Activated gamma-delta T cell (primary cell): ENCODE results near the gene FAT1.
"Not testable (repeated sequence)": the region's sequence is repeated elsewhere in the genome, so short reads cannot be mapped to it uniquely, and the experiment has no call there.

Experiments used
- DNase-seq: peaks from one replicate; lab custom pipeline; 2025; lab: John Stamatoyannopoulos, UW

FAT1 gene

DNA sequence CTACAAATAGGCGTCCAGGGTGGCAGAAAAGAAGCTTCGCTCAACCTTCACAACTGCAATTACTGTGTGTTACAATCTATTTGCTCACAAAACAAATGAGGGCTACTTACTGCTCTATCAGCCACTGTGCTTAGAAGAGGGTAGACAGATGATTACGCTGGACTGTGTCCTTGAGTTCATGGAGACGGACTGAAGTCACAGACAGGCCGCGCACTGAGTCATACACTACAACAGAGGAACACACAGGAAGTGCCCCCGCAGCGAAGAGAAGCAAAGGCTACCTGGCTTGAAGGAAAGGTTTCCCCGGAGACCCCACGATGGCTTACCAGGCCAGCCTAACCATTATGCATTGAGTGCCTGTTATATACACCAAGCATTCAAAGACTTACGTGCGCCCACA, 25.6 kb downstream of the FAT1 start:
- no peak for DNase-seq

DNA sequence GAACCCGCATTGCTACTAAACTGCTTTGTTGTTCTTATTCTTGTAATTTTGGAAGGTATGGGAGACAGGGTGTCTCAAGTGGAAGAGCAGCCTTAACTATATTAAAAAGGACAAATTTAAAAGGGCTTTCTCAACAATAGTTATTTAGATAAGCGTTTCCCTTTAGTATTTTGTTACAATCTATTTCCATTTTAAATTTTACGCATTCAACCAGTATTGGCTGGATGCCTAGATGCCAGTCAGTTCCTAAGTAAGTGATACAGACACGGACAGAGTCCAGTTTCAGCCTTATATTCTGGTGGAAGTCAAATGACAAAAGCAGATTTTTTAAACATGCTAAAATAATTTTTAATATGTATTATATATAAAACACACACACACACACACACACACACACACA, 28.3 kb downstream of the FAT1 start:
- DNase-seq: no peak

DNA sequence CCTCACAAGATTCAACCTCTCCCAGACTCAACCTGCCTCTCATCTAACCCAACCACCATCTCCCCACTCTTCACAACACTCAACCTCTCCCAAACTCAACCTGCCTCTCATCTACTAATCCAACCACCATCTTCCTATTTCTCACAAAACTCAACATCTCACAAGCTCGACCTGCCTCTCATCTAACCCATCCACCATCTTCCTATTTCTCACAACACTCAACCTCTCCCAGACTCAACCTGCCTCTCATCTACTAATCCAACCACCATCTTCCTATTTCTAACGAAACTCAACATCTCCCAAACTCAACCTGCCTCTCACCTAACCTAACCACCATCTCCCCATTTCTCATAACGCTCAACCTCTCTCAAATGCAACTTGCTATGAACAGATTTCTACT, 29.8 kb downstream of the FAT1 start:
- no peak for DNase-seq

DNA sequence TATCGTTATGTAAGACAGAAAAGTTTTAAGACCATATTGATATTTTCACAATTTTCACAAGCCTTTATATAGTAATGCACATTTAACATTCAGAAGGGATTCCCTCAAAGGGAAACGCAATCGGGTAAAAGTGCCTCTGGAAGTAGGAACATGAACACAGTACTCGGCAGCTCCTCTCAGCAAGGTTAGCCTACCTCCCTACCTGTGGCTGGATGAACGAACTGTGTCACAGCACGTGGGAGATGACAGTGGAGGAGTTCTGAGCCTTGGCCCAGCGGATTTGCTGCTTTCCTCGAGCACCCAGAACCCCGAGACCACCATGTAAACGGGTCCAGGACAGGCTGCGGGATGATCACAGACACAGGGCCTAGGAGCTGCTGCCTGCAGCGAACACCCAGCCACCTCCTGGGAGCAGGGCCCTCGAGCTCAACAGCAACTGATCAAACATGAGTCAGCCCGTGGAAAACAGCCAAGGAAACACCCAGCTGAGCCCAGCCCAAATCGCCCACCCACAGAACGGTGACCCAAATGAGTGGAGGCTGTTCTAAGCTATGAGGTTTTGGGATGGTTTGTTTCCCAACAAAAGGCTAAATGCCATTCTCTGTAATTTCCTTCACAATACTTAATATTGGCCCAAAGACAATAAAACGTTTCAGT, 30.4 kb downstream of the FAT1 start:
- DNase-seq: no peak

DNA sequence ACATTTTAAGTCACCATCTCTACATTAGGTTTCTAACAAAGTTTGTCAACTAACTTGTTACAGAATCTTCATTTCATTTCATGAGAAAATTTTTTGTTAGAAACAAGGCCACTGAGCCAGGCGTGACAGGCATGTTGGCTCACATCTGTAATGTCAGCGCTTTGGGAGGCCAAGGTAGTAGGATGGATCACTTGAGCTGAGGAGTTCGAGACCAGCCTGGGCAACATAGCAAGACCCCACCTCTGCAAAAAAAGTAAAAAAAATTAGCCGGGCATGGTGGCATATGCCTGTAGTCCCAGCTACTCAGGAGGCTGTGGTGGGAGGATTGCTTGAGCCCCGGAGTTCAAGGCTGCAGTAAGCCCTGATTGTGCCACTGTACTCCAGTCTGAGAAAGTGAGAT, 32.3 kb downstream of the FAT1 start:
- no peak for DNase-seq

DNA sequence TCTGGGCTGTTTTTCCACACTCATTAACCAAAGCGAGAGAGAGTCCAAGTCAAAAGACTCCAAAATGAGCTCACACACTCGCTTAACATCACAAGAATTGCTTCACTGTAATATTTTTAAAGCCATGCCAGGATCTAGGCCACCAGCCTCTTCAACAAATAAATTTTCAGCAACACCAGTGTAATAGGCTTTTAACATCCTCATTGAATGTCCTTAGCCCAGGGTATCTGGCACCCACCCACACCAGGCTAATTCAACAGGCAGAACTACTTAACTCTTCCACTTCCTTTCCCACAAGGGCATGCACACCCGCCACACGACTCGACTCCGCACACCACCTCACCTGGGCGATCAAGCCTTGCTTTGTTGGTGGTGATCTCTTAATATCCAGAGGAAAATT, 34.2 kb downstream of the FAT1 start:
- DNase-seq: no peak

DNA sequence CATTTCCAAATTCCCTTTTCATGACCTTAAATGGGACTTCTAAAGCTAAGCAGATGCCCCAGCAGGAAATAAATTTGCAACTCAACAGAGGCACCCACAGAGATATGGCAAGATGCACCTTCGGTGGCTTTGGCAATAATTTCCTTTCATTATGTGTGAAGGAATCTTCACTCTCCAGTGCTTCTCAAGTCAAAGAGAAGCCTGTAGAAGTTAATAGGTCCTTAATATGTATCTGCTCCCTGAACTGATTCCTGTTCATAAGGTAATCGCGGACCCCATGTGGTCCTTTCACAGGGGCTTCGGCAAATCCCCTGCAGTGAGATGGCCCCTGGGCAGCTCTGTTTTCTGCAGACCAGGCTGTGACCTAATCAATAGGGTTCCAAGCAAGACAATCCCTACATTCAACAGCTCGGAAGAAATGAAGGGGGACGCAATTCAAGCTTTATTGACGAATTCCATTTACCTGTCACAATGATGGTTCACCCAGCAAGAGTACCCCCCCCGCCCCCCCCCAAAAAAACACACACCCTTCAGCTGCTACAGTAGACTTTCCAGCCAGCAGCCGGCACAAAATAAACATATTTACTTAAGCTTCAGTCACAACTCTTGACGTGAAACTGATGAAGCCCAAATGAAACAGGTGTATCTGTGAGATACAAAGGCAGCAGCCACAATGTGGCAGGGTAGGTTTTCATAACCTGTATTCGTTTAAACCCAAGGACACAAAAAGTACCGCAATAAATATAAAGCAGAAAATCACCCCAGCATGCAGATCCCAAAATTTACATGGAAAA, 35.3 kb downstream of the FAT1 start:
- DNase-seq: no peak

DNA sequence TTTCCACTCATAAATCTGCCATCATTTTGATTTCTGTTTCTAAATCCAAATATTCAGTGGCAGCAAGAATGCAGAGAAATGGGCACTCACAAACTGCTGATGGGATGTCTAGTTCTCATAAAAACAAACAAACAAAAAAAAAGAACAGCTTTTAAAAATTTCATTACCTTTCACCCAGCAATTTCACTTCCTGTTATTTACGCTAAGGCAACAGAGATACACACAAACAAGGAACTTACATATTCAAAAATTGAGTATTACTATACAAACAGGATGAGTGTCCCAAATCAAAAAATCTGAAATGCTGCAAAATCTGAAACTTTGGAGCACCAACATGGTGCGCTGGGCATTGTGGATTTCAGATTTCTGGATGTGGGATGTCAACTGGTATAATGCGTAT, 36.4 kb downstream of the FAT1 start:
- no peak for DNase-seq

DNA sequence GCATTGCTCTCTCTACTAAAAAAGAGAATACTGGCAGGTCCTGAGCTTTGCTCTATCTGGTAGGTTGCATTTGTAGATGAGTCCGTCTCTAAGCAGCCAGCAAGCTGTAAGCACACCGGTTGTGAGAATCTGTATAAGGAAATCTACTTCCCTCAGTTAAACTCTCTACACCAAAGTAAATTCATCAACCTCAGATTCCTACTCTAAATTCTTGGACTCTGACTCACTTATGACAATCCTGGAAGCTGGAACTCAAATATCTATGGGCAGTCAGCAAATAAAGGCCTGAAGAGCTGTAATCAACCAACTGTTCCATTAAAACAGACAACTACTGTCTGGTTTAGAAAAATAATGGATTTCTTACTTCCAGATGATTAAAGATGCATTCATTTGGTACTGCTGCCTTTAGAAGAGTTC, 37.9 kb downstream of the FAT1 start:
- DNase-seq: no peak

DNA sequence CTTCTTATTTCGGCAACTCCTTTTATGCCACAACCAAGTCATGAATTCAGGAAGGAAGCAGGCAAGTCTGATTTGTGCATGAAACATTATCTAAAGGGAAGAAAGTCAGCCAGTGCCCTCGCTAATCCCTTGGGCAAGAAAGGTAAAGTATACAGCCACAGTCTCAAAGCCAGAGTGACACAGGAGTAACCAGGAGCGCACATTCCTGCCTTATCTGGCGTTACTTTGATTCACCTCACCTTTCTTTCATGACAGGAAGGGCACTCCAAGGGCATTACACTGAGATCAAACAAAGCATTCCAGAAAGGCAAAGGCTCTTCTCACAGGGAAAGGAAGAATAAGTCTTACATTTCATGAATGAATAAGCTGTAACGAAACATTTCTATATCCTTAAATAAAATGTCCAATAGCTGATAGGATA, 38.8 kb downstream of the FAT1 start:
- DNase-seq: no peak

DNA sequence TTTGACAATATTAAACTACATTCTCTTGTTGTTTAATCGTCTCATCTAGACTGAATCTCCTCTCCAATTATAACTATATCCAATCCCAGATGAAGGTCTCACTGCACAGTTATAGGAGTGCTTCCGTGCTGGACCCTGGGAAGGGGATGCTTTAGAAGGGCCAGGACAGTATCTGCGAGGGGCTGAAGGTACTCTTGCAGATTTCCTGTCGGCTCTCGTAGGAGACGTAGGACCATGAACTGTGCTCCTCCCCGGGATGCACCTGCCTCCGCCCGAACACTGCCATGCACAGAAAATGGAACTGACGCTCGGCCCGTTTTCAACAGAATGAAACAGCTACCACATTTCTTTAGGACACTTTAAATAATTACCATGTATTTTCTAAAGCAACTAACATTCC, 39.4 kb downstream of the FAT1 start:
- DNase-seq: no peak

DNA sequence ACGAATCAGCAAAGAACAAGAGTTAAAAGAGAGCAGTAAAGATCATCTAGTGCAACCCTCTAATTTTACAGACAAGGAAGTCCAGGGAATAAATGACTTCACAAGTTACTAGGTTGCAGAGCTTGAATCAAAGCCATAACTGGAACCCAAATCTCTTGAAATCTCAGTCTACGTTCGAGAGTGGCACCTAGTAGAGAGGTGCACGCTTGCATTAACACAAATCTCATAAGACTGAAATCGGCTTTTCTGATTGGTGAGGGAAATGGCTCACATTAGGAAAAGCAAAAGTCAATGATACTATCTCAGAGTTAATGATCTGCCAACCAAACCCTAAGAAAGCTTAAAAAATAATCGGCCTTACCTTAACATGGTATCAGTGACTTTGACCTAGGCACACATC, 43.0 kb downstream of the FAT1 start:
- no peak for DNase-seq

DNA sequence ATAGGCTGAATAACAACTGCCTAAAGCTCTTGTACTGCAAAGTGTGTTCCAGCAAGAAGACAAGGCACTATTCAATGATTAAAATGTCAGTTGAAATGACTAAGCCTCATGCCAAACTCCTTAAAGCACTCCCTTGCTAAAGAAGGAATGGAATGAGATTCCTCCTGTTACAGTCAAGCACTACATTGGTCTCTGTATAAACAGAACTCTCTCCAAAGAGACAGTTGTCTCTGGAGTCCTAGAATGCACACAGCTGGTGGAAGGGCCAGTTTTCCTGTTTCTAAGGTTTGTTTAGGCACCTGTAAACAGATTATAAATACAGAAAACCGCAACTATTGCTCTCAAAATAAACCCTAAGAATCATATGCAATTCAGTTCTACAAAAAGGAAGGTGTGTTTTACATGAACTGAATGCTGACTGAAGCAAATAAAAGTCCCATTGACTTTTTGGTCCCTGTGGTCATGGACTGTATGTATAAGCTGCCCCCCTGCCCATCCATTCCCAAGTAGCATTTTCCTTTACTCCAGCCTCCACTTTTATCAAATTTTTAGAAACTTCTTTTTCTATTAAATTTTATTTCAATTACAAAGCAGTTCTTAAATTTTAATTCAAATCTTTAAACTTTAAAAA, 47.0 kb downstream of the FAT1 start:
- no peak for DNase-seq

DNA sequence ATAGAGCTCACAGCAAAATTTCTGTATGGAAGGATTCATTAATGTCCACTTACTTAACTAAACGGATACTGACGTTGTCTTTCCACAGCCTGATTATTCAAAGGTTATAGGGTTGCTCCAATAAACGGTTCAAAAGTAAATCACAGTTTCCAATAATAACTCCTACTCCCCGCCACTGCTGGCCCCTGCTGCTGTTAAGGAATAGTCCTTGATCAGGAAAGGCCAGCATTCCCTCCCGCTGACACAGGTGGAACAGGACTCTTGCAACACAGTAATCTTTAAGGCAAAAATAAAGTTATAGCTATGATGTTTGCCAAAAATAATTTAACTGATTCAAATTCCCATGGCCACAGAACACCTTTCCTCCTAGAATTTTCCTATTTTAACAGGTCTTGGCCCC, 53.9 kb downstream of the FAT1 start:
- no peak for DNase-seq

DNA sequence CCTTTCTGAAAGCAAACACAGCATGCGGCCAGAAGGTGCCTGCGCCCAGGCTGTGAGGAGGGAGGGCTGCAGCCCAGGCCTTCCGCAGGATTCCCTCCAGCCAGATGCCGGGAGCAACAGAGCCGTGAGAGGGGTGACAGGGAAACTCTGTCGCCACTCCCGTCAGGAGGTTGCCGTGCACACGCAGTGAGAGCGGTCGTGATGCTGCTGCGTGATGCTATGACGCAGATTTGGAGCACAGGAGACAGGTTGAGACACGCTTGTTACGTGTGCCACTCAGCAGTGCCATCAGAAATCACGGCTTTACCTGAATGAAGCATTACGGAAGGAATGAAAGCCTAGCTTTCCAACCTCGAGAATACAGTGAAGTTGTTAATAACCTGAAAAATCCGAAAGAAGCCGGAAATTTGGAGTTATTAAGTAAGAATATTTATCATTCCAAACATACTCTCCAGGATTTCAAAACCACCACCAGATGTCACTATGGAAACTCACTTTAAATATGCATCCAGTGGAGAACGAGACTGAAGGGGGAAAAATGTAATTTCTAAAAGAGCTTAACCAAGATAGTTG, 54.4 kb downstream of the FAT1 start:
- no peak for DNase-seq

DNA sequence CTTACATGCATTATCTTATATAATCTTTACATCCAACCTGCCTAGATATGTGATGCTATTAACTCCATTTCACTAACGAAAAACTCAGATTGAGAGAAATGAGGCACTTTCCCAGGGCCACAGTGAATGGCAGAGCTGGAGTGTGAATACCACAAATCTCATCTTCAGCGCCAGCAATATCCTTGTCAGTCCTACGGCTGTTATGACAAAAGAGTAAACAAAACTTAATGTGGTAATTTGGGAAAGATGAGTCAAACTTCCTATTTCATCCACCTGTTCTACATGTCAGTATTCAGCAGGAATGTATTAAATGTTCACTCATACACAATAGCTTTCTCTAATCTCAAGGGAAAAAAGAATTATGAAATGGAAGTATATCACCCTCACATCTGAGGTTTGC, 56.9 kb downstream of the FAT1 start:
- no peak for DNase-seq

DNA sequence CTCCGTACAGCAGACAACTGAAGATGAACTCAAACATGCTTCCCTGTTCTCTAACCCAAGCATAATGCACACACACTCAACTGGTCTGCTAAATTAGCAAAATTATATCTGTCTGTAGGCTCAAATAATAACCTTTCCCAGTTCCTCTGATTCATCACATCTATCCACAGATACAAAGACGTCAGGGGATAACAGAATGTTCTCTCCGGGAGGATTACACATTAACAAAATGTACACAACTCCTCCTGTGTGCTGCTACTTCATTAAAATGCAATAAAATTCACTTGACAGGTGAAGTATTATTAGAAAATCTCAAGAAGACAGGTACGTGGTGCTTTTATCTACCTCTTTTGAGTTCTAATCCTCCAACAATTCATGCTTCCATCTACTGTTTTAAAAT, 57.4 kb downstream of the FAT1 start:
- no peak for DNase-seq

DNA sequence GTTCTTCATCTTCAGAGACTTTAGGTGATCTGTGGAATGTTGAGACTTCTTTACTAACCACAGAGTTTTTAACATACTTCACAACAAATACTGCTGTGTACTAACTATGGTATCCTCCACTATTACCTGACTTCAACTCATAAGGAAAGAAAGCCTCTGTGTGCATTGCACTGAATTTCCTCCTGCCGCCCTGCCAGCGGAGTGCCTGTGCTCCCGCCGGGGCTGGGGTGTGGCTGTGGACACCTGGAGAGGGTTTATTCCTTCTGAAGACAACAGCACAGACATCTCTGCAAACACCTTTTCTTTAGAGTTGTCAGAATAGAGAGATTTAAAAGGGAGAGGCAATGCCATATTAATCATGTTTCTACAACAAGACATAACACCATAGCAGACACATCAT, 63.3 kb downstream of the FAT1 start:
- no peak for DNase-seq

DNA sequence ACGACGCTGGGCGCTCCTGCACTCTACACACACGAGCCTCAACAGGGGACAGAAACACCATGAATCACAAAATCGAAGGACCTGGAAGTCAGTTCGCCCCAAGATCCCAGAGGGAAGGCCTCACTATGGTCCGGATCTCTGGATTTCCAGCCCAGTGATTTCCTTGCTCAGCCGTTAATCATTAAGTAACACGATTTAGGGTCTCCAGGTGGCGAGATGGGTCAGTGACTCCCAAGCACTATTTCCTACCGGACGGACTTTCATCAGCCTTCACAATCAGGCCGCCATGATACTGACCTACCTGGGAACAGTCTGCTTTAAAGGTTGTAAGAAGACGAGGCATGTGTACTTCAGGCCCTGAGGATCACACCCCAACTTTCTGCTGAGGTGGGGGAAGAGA, 63.7 kb downstream of the FAT1 start:
- DNase-seq: no peak

DNA sequence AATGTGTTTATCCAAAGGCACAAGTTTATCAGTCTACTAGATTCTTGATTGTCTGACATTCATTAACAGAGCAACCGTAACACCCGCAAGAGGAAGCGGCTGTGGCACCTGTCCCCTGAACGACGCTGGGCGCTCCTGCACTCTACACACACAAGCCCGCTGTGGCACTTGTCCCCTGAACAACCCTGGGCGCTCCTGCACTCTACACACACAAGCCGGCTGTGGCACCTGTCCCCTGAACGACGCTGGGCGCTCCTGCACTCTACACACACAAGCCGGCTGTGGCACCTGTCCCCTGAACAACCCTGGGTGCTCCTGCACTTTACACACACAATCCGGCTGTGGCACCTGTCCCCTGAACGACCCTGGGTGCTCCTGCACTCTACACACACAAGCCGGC, 64.2 kb downstream of the FAT1 start:
- not testable (repeated sequence) for DNase-seq

DNA sequence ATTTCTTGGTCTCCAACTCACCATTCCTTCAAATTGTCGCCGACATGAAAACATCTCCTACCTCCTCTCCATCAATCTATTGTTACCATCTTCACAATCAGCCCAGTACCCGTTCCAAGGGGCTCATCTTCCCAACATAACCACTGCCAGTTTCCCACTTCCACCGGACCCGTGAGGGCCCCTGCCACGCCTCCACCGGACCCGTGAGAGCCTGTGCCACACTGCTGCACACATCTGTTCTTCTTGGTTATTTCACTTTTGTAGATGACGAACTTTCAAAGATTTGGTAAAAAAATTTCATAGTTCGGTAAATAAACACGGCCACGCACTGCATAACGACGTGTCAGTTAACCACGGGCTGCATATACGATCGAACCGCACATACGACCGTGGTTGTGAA, 65.0 kb downstream of the FAT1 start:
- DNase-seq: no peak

DNA sequence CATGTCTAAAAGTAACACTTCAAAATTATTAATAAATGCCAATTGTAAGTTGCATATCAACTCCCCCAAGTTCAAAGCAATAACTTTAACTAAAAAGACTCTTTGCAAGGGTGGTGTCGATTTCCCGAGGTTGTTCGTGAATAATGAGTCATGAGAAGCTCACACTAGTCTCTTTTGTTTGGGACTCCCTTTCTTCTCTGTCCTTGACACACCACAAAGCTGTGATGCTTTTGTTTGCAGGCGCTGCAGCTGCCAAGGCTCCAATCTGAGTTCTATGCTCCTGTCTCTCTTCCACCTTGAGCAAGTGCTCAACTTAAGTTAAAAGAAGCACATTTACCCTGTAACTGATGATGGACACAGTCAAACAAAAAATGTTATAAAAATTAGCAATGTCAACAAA, 65.9 kb downstream of the FAT1 start:
- no peak for DNase-seq

DNA sequence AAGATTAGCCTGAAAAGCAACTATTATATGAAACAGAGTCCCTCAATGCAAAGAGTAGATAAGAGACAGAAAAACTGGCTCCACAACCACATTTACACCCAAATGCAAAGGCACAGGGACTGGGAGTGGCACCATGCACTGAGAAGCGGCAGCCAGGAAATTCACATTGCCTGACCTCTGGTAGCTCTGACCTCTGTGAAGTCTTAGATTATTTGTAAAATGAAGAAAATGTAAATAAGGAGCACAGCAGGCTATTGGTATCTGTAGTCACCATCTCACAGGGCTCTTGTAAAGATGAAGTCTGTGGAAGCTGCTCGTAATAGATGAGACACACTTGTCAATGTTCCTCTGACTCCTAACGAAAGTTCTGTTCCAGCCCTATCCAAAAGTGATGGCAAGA, 69.7 kb downstream of the FAT1 start:
- DNase-seq: no peak
